ENCODE results near the gene TMEM116. TPM values are rescaled to one million over a fixed set of nuclear protein-coding genes. Genes with fewer than 3 reads are reported as not detected.

The TMEM116 gene
- total RNA-seq, 1 donor from 2014 or later, result 8.2 TPM

DNA sequence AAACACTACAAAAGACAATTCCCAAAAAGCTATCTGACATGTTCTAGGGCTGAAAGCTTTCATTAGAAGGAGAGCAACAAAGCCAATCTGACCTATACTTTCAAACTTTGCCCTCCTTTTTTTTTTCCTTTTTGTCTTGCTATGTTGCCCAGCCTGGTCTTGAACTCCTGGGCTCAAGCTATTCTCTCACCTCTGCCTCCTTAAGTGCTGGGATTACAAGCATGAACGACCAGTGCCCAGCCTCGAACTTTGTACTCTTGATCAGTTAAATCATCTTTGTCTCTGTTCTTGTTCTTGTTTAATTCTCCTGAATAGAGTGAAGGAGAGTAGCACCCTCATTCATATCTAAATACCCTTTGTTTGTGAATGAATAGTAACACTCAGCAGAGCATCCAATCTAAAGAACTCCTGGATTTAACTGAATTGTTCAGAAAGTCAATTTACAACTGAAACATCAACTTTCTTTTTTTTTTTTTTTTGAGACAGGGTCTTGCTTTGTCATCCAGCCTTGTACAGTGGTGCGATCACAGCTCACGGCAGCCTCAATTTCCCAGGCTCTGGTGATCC lies 22.3 kb upstream of the TMEM116 start:
- TF ChIP-seq, protein P1, sequence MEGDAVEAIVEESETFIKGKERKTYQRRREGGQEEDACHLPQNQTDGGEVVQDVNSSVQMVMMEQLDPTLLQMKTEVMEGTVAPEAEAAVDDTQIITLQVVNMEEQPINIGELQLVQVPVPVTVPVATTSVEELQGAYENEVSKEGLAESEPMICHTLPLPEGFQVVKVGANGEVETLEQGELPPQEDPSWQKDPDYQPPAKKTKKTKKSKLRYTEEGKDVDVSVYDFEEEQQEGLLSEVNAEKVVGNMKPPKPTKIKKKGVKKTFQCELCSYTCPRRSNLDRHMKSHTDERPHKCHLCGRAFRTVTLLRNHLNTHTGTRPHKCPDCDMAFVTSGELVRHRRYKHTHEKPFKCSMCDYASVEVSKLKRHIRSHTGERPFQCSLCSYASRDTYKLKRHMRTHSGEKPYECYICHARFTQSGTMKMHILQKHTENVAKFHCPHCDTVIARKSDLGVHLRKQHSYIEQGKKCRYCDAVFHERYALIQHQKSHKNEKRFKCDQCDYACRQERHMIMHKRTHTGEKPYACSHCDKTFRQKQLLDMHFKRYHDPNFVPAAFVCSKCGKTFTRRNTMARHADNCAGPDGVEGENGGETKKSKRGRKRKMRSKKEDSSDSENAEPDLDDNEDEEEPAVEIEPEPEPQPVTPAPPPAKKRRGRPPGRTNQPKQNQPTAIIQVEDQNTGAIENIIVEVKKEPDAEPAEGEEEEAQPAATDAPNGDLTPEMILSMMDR (IDR thresholded peaks at IDR 0.05; ENCODE audit: unreplicated experiment), result no peak
- H3K9me3 Mint-ChIP-seq (ENCODE audit: unreplicated experiment), result no peaks in the 10 kb centered on the region
- H3K27me3 Mint-ChIP-seq (ENCODE audit: unreplicated experiment), result no peaks in the 10 kb centered on the region
- no peak overlapping the region for H3K27ac Mint-ChIP-seq (ENCODE audit: unreplicated experiment)
- no peak for DNase-seq (ENCODE audit: low spot score)
- no peaks in the 10 kb centered on the region for H3K4me1 Mint-ChIP-seq (ENCODE audit: unreplicated experiment)
- peaks cover 35% of the 10 kb centered on the region for H3K36me3 Mint-ChIP-seq (ENCODE audit: low read depth, unreplicated experiment)
- no peak overlapping the region for H3K4me3 Mint-ChIP-seq (ENCODE audit: unreplicated experiment)

DNA sequence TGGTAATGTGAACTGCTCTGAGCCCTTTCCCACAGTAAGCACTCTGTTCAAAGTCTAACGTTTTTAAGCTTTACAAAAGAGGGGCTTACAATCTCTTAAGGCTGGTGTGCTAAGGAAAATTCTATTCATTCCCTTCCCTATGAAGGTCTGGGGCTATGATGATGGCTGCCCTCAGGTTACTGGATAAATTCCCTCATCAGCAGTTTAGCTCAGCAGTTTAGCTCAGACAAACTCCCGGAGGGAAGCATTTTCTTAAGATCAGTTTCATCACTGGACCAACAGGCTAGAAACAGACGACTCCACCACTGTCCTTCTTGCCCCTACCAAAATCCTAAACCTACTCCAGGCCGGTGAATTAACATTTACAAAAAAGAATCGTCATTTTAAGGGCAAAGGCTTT lies 19.3 kb upstream of the TMEM116 start:
- TF ChIP-seq, protein P1 (IDR thresholded peaks at IDR 0.05; ENCODE audit: unreplicated experiment), result no peak
- Mint-ChIP-seq H3K9me3 (ENCODE audit: unreplicated experiment) (no peaks in the 10 kb centered on the region), H3K4me1 (ENCODE audit: unreplicated experiment) (no peaks in the 10 kb centered on the region), H3K36me3 (ENCODE audit: low read depth, unreplicated experiment) (peaks cover 25% of the 10 kb centered on the region), H3K4me3 (ENCODE audit: unreplicated experiment) (no peak overlapping the region), H3K27me3 (ENCODE audit: unreplicated experiment) (no peaks in the 10 kb centered on the region), H3K27ac (ENCODE audit: unreplicated experiment) (no peak overlapping the region)
- no peak for DNase-seq (ENCODE audit: low spot score)

DNA sequence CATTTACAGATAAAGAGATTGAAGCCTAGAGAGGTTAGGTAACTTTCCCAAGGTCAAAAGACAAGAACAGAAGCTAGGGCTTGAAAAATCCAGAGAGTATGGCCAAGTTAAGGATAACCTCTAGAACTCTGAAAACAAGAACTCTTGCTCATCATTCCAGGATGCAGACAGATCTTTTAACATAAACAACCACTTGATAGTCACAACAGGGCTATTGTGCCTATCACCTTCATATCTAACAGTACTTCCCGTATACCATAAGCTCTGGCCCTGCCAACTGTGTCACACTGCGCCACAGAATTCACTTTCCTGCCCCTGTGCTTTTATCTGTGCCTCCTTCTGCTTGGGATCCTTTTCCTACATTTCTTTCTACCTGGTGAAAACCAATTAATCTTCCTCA lies 18.5 kb upstream of the TMEM116 start:
- no peak for DNase-seq (ENCODE audit: low spot score)
- H3K4me3 Mint-ChIP-seq (ENCODE audit: unreplicated experiment), result no peak overlapping the region

DNA sequence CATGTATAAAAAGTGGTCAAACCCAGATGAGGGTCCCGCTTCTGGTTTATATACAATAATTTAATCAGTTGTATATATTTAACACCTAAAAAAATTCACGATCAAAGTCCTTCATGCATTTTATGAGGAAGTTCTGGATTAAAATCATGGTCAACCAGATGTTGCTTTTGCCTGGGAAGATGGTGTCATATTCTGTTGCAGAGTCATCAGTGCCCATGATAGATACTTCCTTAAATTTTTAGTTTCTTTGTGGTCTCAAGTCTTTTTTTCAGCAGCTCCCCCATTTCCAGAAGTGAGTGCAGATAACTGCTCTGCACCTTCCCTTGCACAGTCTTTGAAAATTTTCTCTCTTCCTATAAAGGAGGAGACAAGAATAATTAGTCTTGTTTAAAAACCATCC lies 16.3 kb upstream of the TMEM116 start:
- Mint-ChIP-seq H3K9me3 (ENCODE audit: unreplicated experiment) (no peaks in the 10 kb centered on the region), H3K27ac (ENCODE audit: unreplicated experiment) (no peak overlapping the region), H3K27me3 (ENCODE audit: unreplicated experiment) (peaks cover 3% of the 10 kb centered on the region), H3K4me3 (ENCODE audit: unreplicated experiment) (no peak overlapping the region), H3K4me1 (ENCODE audit: unreplicated experiment) (peaks cover 6% of the 10 kb centered on the region), H3K36me3 (ENCODE audit: low read depth, unreplicated experiment) (peaks cover 18% of the 10 kb centered on the region)
- TF ChIP-seq, protein P1 (IDR thresholded peaks at IDR 0.05; ENCODE audit: unreplicated experiment), result no peak
- DNase-seq (ENCODE audit: low spot score), result no peak

More for the DNA sequence above, 18.5 kb upstream of the TMEM116 start:
- TF ChIP-seq, protein P1 (IDR thresholded peaks at IDR 0.05; ENCODE audit: unreplicated experiment), result no peak
- Mint-ChIP-seq H3K27me3 (ENCODE audit: unreplicated experiment) (no peaks in the 10 kb centered on the region), H3K4me1 (ENCODE audit: unreplicated experiment) (no peaks in the 10 kb centered on the region), H3K36me3 (ENCODE audit: low read depth, unreplicated experiment) (peaks cover 25% of the 10 kb centered on the region), H3K9me3 (ENCODE audit: unreplicated experiment) (no peaks in the 10 kb centered on the region), H3K27ac (ENCODE audit: unreplicated experiment) (peak overlapping the region; percentile 5)

DNA sequence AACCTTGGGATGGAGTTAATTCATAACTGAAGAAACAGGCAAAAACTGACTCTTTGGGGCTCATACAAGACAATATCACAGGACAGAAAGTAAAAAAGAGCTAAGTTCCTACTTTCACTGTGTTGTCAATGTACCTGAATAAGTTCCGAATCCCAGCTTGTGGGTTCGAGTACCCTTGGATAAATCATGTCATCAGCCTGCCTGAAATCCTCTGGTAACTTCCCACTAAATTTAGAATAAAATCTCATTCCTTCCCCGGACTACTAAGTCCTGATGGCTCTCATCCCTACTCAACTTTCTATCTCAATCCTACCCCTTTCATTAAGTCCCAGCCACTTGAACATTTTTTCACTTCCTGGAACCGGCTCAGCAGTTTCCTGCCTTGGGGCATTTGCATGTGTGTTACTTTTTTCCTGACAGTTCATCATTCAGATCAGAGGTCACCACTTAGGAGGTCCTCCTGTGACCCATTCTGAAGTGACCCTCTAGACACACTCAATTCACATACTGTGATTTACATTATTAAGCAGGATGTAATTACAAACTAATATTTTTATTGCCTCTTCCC lies 12.9 kb upstream of the TMEM116 start:
- Mint-ChIP-seq H3K27me3 (ENCODE audit: unreplicated experiment) (peaks cover 3% of the 10 kb centered on the region), H3K27ac (ENCODE audit: unreplicated experiment) (peak overlapping the region; percentile 93), H3K36me3 (ENCODE audit: low read depth, unreplicated experiment) (peaks cover 26% of the 10 kb centered on the region), H3K9me3 (ENCODE audit: unreplicated experiment) (no peaks in the 10 kb centered on the region), H3K4me3 (ENCODE audit: unreplicated experiment) (peak overlapping the region; percentile 60), H3K4me1 (ENCODE audit: unreplicated experiment) (peaks cover 6% of the 10 kb centered on the region)
- no peak for DNase-seq (ENCODE audit: low spot score)
- TF ChIP-seq, protein P1 (IDR thresholded peaks at IDR 0.05; ENCODE audit: unreplicated experiment), result no peak

Data from endothelial cell (in vitro differentiated cells).